Measurements from ENCODE around the gene CPHXL2.
A peak's percentile ranks its signal among the peaks of the same experiment; 100 is the strongest.

The CPHXL2 gene

GRCh38 chr16:75635036-75635435 lies 41.8 kb downstream of the CPHXL2 start:
- no peak for DNase-seq

- DNase-seq: peak; percentile 84
Measured at GRCh38 chr16:75632857-75633256, 44.0 kb downstream of the CPHXL2 start.

DNA sequence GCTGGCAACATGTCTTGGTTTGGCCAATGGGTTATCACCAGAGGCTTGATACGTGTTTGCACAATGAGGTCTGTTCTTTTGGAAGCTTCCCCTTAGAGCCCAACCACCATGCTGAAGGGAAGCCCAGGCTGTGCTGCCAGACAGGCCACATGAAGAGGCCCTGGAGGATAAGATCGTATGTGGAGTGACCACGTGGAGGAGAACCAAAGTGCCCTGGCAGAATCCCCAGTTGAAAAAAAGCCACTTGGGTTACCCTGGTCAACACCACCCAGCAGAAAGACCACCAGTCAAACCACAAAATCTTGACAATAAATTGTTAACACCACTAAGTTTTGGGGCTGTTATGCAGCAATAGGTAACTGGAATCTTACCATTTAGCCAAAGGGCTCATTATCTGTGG lies 46.8 kb downstream of the CPHXL2 start:
- DNase-seq: no peak

DNA sequence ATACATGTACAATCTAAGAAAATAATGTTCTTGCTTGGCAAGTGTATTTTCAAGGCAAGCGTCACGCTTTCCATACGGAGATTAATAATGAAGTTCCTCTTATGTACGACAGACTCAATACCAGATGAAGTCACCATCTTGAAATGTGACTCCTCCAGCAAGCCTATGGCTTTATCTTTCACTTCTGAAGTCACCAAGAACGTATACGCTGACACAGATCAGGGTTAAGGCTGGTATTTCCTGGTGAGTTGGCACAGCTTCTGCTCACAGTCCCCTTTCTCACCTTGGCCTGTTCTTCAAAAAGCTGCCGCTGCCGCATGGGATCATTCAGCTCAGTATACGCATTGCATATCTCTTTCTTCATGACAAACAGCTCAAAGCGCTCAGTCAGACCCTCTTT lies 47.7 kb downstream of the CPHXL2 start:
- DNase-seq: no peak

DNA sequence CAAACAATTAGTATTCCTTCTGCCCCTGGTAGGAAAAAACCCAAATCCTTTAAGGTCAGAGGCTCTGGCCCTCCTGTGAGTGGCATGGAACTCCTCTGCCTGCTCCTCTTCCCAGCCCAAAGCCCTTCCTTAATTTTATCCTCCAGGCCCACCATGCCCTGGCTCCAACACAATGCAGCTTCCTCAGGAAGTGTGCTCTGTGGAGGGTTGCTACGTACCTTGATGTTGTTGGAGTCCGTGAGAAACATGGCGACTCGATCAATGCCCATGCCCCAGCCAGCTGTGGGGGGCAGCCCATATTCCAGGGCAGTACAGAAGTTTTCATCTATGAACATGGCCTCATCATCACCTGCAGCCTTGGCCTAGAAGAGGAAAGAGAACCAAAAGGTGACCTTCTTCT lies 48.5 kb downstream of the CPHXL2 start:
- no peak for DNase-seq

DNA sequence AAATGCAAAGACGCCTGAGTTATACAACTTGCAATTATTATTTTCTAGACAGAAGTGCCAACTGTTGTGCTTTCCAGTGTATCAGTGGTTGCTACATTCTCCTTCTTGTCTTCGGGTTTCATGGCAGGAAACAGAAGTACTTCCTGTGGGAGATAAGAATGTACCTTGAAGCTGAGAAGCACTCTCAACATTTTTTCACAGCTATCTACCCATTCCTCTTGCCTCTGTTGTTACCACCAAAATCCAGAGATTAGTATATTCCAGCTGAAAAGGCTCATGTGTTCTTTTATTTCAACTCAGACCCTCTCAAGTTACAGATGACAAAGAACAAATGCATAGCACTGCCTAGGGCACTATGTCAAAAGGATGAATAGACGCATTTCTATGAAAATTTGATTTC lies 49.0 kb downstream of the CPHXL2 start:
- DNase-seq: no peak

DNA sequence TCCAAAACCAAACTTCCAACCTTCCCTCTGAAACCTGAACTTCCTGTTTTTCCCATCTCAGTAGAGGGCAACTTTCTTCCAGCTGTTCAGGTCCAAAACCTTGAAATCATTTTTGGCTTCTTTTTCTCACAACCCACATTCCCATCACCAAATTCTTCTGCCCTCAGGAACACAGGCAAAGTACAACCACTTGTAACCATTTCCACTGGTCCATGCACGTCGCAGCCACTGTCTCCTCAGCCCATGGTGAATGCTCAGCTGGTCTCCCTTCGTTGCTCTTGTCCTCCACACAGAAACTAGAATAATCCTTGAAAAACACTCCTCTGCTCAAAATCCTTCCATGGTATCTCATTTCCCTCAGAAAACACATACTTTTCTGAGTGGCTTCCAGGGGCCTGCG lies 50.0 kb downstream of the CPHXL2 start:
- no peak for DNase-seq

- DNase-seq: no peak
Measured at GRCh38 chr16:75624921-75625334, 51.9 kb downstream of the CPHXL2 start.

GRCh38 chr16:75622761-75623605 lies 53.8 kb downstream of the CPHXL2 start, which contains the start of gene ADAT1:
TSS of gene ADAT1 (minus strand) at chr16:75623281. CDS start at chr16:75620799, 2,482 bp downstream.
- peak; percentile 76 for DNase-seq

DNA sequence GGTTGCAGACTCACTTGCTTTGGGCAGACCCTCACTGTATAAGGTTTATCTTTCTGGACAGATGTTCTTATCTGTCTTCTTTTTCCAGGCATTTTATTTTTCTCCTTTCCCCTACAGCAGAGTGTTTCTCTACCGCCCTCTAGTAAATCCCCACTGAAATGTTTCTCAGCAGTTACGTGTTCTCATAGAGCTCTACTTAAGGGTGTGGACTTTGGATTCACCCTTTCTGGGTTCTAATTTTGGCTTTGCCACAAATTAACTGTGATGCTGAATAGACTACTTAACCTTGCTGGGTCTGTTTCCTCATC lies 55.7 kb downstream of the CPHXL2 start:
- DNase-seq: no peak

DNA sequence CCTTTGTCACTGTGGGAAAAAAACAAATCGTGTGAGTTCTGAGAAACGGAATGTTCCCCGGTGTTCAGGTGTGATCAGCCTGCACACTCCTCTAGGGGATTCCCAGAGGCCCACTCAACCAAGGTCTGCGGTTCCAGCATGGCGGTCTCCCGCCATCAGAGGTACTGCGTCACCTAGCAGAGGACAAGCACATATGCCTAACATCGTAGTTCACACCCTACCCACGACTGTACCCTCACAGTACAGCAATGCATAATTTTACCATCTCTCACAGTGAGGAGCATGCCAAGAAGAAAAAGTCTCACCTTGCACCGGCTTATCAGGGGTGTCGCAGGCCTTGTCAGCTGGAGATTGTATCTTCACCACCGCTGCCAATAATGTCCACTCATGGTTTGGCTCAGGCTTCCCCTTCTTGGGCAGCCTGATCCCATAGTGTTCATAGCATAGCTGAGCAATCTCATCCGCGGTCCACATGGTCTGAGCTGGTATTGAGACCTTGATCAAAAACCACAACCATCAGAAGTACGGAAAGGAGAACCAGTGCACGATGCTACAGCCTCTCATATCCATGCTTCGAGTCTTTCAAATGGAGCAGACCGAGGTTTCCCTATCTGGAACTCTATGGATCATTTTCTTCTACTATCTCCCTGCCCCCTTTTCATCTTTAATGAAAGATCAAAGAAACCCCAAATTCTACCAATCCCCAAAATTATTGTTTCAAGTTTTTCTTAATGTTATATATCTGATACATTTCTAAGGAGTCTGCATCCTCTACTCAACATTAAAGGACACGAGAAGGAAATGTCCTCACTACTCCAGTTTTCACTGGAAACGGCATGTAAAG lies 56.3 kb downstream of the CPHXL2 start:
- no peak for DNase-seq

DNA sequence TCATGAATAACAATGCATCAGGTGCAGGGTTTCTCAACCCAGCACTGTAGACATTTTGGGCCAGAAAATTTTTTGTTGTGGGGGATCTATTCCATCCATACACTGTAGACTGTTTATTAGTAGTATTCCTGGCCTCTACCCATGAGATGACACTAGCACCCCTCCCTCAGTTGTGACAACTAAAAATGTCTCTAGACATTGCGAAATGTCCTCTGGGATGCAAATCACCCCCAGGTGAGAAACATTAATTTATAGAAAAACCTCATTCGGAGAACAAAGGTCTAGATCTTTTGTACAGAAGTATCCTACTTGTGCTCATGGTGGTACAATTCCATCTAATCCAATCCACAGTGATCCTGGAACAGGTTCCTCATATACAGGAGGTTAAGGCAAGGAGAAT lies 58.0 kb downstream of the CPHXL2 start:
- no peak for DNase-seq

- no peak for DNase-seq
Measured at GRCh38 chr16:75617121-75617520, 59.7 kb downstream of the CPHXL2 start.

DNA sequence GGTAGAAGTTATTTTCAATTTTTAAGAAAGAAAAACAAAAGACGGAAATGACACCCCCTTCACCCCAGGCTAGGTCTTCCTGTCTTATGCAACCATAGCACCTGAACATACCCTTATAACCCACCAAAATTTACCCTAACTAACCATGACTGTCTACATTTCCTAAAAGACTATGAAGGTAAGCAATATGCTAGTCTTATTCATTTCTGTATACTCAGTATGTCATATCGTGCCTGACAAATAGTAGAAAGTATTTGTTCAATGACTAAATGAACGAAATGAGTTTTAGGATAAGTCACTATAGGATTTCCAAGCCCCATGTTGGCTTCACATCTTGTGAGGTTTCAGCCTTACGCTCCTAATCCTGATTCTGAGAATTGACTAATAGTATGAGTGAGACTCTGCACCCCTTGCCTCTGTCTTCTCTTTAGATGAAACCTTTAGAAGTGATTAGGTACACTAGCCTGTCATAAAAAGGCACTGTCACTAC lies 60.2 kb downstream of the CPHXL2 start:
- DNase-seq: no peak

- no peak for DNase-seq
Measured at GRCh38 chr16:75615619-75616018, 61.2 kb downstream of the CPHXL2 start.

DNA sequence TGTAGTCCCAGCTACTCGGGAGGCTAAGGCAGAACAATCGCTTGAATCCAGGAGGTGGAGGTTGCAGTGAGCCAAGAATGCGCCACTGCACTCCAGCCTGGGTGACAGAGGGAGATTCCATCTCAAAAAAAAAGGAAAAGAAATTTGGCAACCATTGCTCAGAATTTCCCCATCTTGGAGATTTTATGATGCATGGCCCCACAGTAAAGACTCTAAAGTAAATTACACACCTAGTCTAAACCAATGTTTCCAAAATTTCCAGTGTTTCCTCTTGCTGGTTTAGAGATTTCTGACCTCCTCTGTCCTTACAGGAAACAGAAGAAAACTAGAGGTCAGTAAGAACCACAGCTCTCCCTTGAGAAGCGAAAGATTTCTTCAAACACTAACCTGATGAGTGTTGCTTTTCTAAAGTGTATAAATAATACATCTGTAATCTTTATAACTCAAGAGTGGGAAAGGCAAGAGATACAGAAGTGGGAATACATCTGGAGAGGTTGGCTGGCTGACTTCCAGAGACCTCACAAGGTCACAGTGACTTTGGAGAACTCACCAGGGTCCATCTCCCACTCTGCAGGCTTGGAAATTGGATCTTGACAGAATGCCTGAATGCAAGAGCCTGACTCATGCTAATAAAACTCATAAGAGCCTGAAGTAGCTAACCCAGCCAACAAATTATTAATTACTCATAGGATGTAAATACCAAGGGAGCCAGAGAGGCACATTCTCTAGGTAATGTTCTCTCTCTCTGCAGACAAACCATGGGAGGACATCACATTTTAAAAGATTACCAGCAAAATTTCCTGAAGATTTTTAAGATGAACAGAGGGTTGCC lies 62.5 kb downstream of the CPHXL2 start:
- DNase-seq: no peak
